Neural cell (in vitro differentiated cells): ENCODE measurements around the gene ARL10. TPM values are rescaled to one million over a fixed set of nuclear protein-coding genes. Genes with fewer than 3 reads are reported as not detected.

ENCODE experiments used
- H2AFZ ChIP-seq: fragments of 200-600, 300-800 bp; sonication (generic), shearing (Covaris generic); 2 replicates; pipeline ENCODE4 v1.6.0; 2014; ENCODE audit warnings: low read depth, mild to moderate bottlenecking, antibody characterized with exemption, low read length, moderate library complexity
- H3F3A ChIP-seq: fragments of 200-600 bp; shearing (Covaris generic); 2 replicates; pipeline ENCODE4 v1.6.1; 2016; ENCODE audit warnings: mild to moderate bottlenecking, moderate library complexity, mixed read lengths, antibody characterized with exemption, low read length; ENCODE audit not compliant: insufficient read depth, poor library complexity, severe bottlenecking
- H3K27ac ChIP-seq: fragments of 200-600, 300-800 bp; sonication (generic), shearing (Covaris generic); 2 replicates; pipeline ENCODE4 v1.5.1; 2014; ENCODE audit warnings: mild to moderate bottlenecking, low read length, moderate library complexity
- H3K27me3 ChIP-seq: fragments of 300-800, 200-600 bp; sonication (generic), shearing (Covaris generic); 2 replicates; pipeline ENCODE4 v1.6.0; 2014; ENCODE audit warnings: mild to moderate bottlenecking, low read depth, low read length, moderate library complexity; ENCODE audit not compliant: insufficient read depth
- H3K36me3 ChIP-seq: fragments of 300-800, 200-600 bp; sonication (generic), shearing (Covaris generic); 2 replicates; pipeline ENCODE4 v1.5.1; 2014; ENCODE audit warnings: mild to moderate bottlenecking, antibody characterized with exemption, low read length, moderate library complexity; ENCODE audit not compliant: insufficient read depth
- H3K4me2 ChIP-seq: fragments of 300-800, 200-600 bp; sonication (generic), shearing (Covaris generic); 2 replicates; pipeline ENCODE4 v1.6.0; 2014; ENCODE audit warnings: mild to moderate bottlenecking, low read length
- H3K4me3 ChIP-seq: fragments of 300-800, 200-600 bp; sonication (generic), shearing (Covaris generic); 2 replicates; pipeline ENCODE4 v1.5.1; 2014; ENCODE audit warnings: mild to moderate bottlenecking, low read length, moderate library complexity
- H3K79me2 ChIP-seq: fragments of 200-600 bp; shearing (Covaris generic); replicated peaks from 2 replicates; pipeline ENCODE4 v1.6.0; 2014; ENCODE audit warnings: mild to moderate bottlenecking, low read length, moderate library complexity; ENCODE audit not compliant: insufficient read depth
- H3K9ac ChIP-seq: fragments of 300-800, 200-600 bp; sonication (generic), shearing (Covaris generic); 2 replicates; pipeline ENCODE4 v1.6.1; 2016; ENCODE audit warnings: mild to moderate bottlenecking, low read length, mixed read lengths
- H3K9me2 ChIP-seq: fragments of 200-600 bp; shearing (Covaris generic); 2 replicates; pipeline ENCODE4 v1.6.1; 2016; ENCODE audit warnings: mild to moderate bottlenecking, low read length, mixed read lengths; ENCODE audit not compliant: insufficient read depth
- H3K9me3 ChIP-seq: fragments of 200-600, 300-800 bp; sonication (generic), shearing (Covaris generic); 2 replicates; pipeline ENCODE4 v1.6.1; 2016; ENCODE audit warnings: mild to moderate bottlenecking, mixed run types, low read length, moderate library complexity, mixed read lengths
- H4K20me1 ChIP-seq: fragments of 200-600 bp; shearing (Covaris generic); 2 replicates; pipeline ENCODE4 v1.6.1; 2016; ENCODE audit warnings: mild to moderate bottlenecking, mixed run types; ENCODE audit not compliant: insufficient read depth
- CTCF ChIP-seq: fragments of 450-650 bp; IDR thresholded peaks from 2 replicates; pipeline ENCODE4 v1.5.1; 2014; ENCODE audit warnings: antibody characterized with exemption, mild to moderate bottlenecking, moderate library complexity; ENCODE audit not compliant: poor library complexity, severe bottlenecking
- EP300 ChIP-seq: fragments of 450-650 bp; conservative IDR thresholded peaks from 2 replicates; pipeline ENCODE4 v1.6.1; 2014; ENCODE audit warnings: antibody characterized with exemption, mild to moderate bottlenecking, moderate library complexity; ENCODE audit not compliant: poor library complexity, severe bottlenecking
- EZH2 ChIP-seq: fragments of 200-600, 300-800 bp; shearing (Covaris generic), sonication (generic); IDR thresholded peaks from 2 replicates; pipeline ENCODE4 v1.6.1; 2014; ENCODE audit warnings: antibody characterized with exemption, low read length, borderline replicate concordance, mild to moderate bottlenecking; ENCODE audit not compliant: insufficient read depth, poor library complexity, severe bottlenecking
- MXI1 ChIP-seq: fragments of 450-650 bp; conservative IDR thresholded peaks from 2 replicates; pipeline ENCODE4 v1.6.1; 2014; ENCODE audit warnings: antibody characterized with exemption, mild to moderate bottlenecking; ENCODE audit not compliant: poor library complexity, severe bottlenecking
- POLR2AphosphoS5 ChIP-seq: IDR thresholded peaks from 2 replicates; pipeline ENCODE4 v1.6.1; 2012
- SMC3 ChIP-seq: fragments of 450-650 bp; conservative IDR thresholded peaks from 2 replicates; pipeline ENCODE4 v1.6.1; 2014; ENCODE audit warnings: antibody characterized with exemption, mild to moderate bottlenecking, moderate library complexity; ENCODE audit not compliant: poor library complexity
- TAF1 ChIP-seq: IDR thresholded peaks from 2 replicates; pipeline ENCODE4 v1.6.1; 2012; ENCODE audit warnings: low read depth
- polyA plus RNA-seq: library from polyadenylated mRNA; depleted of rRNA; stranded (reverse); fragments of >200 nt; gene quantifications from 2 replicates; pipeline ENCODE4 v1.2.3, GENCODE V29; 2014
- TF ChIP-seq, protein P1 (sequence below): IDR thresholded peaks from 2 replicates; pipeline ENCODE4 v1.6.1; 2012; ENCODE audit warnings: borderline replicate concordance

ARL10 gene
- polyA plus RNA-seq, 1 donor from 2014 or later = 22.8 TPM

GRCh38 chr5:176382721-176383120, 17.4 kb downstream of the ARL10 start:
- Histone ChIP-seq H4K20me1 (no peaks in the 10 kb centered on the region), H3F3A (no peaks in the 10 kb centered on the region), H3K4me2 (no peak overlapping the region), H2AFZ (no peak overlapping the region), H3K36me3 (no peaks in the 10 kb centered on the region), H3K79me2 (peaks cover 8% of the 10 kb centered on the region), H3K27me3 (no peaks in the 10 kb centered on the region), H3K9ac (no peak overlapping the region), H3K4me3 (no peak overlapping the region), H3K9me3 (no peaks in the 10 kb centered on the region), H3K9me2 (no peaks in the 10 kb centered on the region), H3K27ac (no peak overlapping the region)
- TF ChIP-seq SMC3 (no peak), POLR2AphosphoS5 (no peak), EP300 (no peak)

- no peak overlapping the region for H3K4me3 ChIP-seq
These were observed 18.1 kb downstream of the ARL10 start for GRCh38 chr5:176383248-176383905.

More at GRCh38 chr5:176383248-176383905, 18.1 kb downstream of the ARL10 start:
- Histone ChIP-seq H3K79me2 (peaks cover 10% of the 10 kb centered on the region), H3F3A (no peaks in the 10 kb centered on the region), H3K9ac (no peak overlapping the region), H4K20me1 (no peaks in the 10 kb centered on the region), H3K9me2 (no peaks in the 10 kb centered on the region), H3K9me3 (no peaks in the 10 kb centered on the region), H3K27ac (no peak overlapping the region), H3K27me3 (no peaks in the 10 kb centered on the region), H3K36me3 (no peaks in the 10 kb centered on the region), H3K4me2 (no peak overlapping the region), H2AFZ (no peak overlapping the region)
- no peak for TF ChIP-seq TAF1
- TF ChIP-seq, protein P1, sequence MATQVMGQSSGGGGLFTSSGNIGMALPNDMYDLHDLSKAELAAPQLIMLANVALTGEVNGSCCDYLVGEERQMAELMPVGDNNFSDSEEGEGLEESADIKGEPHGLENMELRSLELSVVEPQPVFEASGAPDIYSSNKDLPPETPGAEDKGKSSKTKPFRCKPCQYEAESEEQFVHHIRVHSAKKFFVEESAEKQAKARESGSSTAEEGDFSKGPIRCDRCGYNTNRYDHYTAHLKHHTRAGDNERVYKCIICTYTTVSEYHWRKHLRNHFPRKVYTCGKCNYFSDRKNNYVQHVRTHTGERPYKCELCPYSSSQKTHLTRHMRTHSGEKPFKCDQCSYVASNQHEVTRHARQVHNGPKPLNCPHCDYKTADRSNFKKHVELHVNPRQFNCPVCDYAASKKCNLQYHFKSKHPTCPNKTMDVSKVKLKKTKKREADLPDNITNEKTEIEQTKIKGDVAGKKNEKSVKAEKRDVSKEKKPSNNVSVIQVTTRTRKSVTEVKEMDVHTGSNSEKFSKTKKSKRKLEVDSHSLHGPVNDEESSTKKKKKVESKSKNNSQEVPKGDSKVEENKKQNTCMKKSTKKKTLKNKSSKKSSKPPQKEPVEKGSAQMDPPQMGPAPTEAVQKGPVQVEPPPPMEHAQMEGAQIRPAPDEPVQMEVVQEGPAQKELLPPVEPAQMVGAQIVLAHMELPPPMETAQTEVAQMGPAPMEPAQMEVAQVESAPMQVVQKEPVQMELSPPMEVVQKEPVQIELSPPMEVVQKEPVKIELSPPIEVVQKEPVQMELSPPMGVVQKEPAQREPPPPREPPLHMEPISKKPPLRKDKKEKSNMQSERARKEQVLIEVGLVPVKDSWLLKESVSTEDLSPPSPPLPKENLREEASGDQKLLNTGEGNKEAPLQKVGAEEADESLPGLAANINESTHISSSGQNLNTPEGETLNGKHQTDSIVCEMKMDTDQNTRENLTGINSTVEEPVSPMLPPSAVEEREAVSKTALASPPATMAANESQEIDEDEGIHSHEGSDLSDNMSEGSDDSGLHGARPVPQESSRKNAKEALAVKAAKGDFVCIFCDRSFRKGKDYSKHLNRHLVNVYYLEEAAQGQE = no peak
- no peak for TF ChIP-seq CTCF
- TF ChIP-seq EZH2 = no peak
- no peak for TF ChIP-seq MXI1
- no peak for TF ChIP-seq POLR2AphosphoS5
- TF ChIP-seq SMC3 = no peak
- TF ChIP-seq EP300 = no peak
